ENCODE results near the gene UBE2M.
"Not testable (repeated sequence)": the region's sequence is repeated elsewhere in the genome, so short reads cannot be mapped to it uniquely, and the experiment has no call there.

Gene UBE2M

DNA sequence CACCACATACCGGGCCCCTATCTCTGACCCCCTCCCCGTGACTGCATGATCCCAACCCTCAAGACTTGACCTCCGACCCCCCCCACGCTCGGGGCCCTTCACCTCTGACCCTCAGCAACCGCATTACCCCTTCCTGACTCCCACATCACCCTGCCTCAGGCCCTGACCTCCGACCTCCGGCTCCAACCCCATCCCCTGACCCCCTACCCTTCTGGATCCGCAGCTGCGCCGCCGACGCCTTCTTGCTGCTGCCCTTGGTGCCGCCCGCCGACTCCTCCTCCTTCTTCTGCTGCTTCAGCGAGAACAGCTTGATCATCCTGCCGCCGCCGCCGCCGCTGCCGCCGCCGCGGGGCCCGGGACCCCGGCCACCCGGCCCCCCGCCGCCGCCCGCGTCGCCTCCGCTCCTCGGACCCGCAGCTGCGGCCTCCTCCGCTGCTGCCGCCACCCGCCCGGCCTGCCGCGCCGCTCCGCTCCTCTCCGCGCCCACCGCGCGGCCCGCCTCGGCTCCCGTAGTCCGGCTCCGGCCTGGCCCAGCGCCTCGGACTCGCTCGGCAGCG is at the start of gene UBE2M:
UBE2M (minus strand) TSS at position 546 of the 557 bp plus-strand sequence; CDS start at position 316, 230 bp downstream.
- peak; percentile 65 for DNase-seq

GRCh38 chr19:58607213-58607612 is 48.8 kb upstream of the UBE2M start:
- not testable (repeated sequence) for DNase-seq

DNA sequence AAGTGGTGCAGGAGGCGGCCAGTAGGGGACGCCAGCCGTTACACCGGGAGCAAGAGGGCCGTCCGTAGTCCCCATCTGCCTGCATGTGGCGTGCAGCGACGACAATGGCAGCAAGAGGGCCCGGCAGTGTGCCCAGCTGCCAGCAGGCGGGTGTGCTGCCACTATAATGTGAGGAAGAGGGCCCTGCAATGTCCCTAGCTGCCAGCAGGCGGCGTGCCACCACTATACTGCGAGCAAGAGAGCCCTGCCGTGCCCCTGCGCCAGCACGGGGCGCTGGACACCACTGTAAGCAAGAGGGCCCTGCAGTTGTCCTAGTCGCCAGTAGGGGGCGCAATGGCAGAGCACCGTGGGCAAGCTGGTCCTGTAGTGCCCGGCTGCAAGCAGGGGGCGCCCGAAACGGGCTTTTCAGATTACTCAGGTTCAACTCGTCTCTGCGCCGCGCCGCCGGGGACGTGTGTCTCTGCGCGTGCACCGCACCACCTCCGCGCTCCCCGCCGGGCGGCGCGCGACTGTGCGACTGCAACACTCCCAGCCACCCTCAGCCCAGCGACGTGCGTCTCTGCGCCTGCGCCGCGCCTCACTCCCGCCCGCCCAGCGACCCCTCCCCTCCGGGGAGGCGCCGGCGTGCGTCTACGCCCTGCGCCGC is 48.0 kb upstream of the UBE2M start:
- DNase-seq, result not testable (repeated sequence)

- no peak for DNase-seq
Measured at GRCh38 chr19:58586133-58586765, 27.8 kb upstream of the UBE2M start.

- no peak for DNase-seq
Measured at GRCh38 chr19:58585442-58586132, 27.2 kb upstream of the UBE2M start.

- DNase-seq, result no peak
Measured at GRCh38 chr19:58584498-58585441, 26.4 kb upstream of the UBE2M start.

- no peak for DNase-seq
Measured at GRCh38 chr19:58582985-58583384, 24.6 kb upstream of the UBE2M start.

- DNase-seq, result peak; percentile 92
Measured at GRCh38 chr19:58581227-58582141, 23.1 kb upstream of the UBE2M start.

GRCh38 chr19:58579473-58580142 is 21.2 kb upstream of the UBE2M start:
- no peak for DNase-seq

GRCh38 chr19:58578012-58578925 is 19.9 kb upstream of the UBE2M start:
- no peak for DNase-seq

DNA sequence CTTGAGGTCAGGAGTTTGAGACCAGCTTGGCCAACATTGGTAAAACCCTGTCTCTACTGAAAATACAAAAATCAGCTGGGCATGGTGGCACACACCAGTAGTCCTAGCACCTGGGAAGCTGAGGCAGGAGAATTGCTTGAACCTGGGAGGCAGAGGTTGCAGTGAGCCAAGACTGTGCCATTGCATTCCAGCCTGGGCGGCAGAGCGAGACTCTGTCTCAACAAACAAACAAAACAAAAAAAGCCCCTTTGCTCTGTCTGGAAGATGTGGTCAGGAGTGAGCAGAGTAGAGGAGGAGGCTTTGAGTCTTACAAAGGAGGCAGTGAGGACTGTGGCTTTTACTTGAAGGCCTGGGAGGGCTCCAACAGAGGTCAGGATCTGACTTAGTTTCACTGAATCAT is 19.2 kb upstream of the UBE2M start:
- DNase-seq, result not testable (repeated sequence)

DNA sequence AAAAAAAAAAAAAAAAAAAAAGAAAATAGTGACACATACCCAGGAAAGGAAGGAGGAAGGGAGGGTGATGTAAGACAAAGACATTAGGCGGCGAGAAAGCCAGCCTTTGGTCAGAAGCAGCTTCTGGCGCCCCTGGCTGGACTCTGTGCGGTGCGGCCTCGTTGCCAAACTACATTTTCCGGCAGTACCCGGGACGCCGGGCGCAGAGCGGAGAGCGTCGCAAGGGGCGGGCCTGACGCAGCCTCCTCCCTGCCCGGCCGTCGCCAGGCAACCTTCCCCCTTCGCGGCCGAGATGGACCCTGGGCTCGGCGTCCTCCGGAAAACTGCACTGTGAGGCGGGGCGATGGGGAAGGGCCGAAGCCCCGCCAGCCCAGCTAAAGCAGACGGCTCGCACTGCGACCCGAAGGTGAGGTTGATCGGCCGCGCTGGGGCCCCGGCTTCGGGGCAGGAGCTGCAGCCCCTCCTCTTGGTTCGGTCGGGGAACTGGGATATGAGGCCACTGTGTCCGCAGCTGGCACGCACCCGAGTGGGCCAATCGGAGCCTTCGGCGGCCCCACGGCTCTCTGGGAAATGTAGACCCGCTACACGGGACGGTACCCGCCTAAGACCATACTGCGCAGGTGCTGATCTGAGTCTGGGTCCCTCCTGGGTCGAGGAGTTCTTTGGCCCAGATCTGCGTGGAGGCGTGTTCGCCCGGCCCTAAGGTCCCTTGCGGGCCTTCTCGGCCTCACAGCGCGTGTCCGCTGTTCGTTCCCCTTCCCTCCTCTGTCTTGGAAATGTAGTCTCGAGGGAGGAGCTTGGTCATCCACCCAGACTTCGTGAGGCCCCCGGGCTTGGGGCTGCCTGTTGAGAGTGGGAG is 17.0 kb upstream of the UBE2M start:
- peak; percentile 86 for DNase-seq

- DNase-seq, result no peak
Measured at GRCh38 chr19:58573658-58574164, 15.3 kb upstream of the UBE2M start.

DNA sequence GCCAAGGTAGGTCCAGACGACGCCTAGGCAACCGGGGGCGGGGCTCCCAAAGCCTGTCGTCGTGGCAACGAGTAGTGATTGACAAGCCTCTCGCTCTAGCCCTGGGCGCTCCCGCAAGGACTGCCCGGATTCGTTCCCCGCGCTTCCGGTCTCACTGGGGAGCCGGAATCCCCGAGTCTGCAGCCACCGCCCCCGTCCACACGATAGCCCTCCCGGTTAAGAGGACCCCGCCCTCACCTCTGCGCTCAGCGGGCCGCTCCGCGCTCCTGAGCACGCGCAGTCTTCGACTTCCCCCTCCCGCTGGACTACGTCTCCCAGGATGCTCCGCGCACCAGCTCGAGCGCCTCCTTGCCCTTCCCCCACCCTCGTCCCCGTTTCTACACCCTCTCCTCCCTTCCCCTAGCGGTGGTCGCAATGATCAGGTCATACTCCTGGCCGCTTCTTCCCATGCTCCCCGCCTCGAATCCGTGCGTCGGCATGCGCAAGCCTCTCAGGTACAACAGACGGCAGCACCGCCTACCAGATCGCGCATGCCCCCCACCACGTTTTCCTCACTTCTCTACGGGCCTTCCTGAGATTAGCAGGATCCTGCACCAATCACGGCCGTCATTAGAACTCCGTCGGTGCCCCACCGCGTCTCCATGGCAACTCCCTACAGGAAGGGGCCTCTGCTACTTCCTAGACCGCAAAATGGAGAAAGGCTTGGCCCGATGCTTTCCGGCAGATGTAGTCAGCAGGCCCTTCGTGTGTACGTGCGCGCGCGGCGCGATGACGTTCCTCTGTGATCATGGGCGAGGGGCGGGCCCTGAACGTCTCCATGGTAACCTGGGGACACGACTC is 14.6 kb upstream of the UBE2M start, which contains the start of gene MZF1:
MZF1 (minus strand) TSS at position 518 of the 840 bp plus-strand sequence. CDS start 1,946 bp downstream, outside the sequence.
- peak; percentile 100 for DNase-seq

- no peak for DNase-seq
Measured at GRCh38 chr19:58572026-58572817, 13.8 kb upstream of the UBE2M start.

GRCh38 chr19:58571575-58571947 is 13.2 kb upstream of the UBE2M start:
- no peak for DNase-seq

Data from CD4-positive, alpha-beta T cell treated with Interleukin-10 for 1 hour (primary cell).